ENCODE data around the gene DNALI1.

DNA sequence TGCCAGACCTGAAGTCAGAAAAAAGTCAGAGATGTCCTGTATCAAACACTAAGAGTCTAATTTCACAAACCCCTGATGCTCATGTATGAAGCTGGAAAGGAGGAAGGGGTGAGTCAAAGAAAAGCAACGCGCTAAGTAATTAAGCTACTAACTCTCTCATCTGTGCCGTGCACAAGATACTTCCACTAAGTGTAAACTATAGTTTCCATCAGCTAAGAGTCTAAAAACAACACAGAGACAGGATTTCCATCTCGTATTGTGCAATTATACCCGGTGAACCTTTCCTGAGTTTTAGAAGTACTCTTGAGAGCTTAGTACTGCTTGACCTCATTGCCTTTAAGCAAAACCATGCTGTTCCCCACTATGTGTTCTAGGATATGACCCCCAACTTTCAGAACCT lies 19.0 kb downstream of the DNALI1 start:
- TF ChIP-seq OSR1 (CRISPR knock-in tag; IDR thresholded peaks at IDR 0.05) (no peak), ARNTL (CRISPR knock-in tag; IDR thresholded peaks at IDR 0.05; ENCODE audit: borderline replicate concordance, low read depth) (no peak), ZFP30 (CRISPR knock-in tag; IDR thresholded peaks at IDR 0.05) (no peak), GLIS3 (CRISPR knock-in tag; IDR thresholded peaks at IDR 0.05) (no peak)

All from SK-N-SH treated with all-trans-retinoic acid at 6 μM for 48 hours (cell line).